Nephron progenitor cell (in vitro differentiated cells): ENCODE results near the gene PLEKHF1.
"Not testable (repeated sequence)": the region's sequence is repeated elsewhere in the genome, so short reads cannot be mapped to it uniquely, and the experiment has no call there.

Experiments used
- DNase-seq: peaks from one replicate; pipeline ENCODE4 v3.0.0; 2021
- H3K27ac Mint-ChIP-seq: 2 replicates; pipeline ENCODE4 v1.8.0; 2021; ENCODE audit warnings: mild to moderate bottlenecking, moderate library complexity, mixed read lengths
- H3K27me3 Mint-ChIP-seq: 2 replicates; pipeline ENCODE4 v1.8.0; 2021; ENCODE audit warnings: mild to moderate bottlenecking, low read depth, mixed read lengths; ENCODE audit not compliant: poor library complexity
- H3K36me3 Mint-ChIP-seq: 2 replicates; pipeline ENCODE4 v1.8.0; 2021; ENCODE audit warnings: low read depth, mixed read lengths
- H3K4me1 Mint-ChIP-seq: 2 replicates; pipeline ENCODE4 v1.8.0; 2021; ENCODE audit warnings: mixed read lengths
- H3K4me3 Mint-ChIP-seq: 2 replicates; pipeline ENCODE4 v1.8.0; 2021; ENCODE audit warnings: mild to moderate bottlenecking, moderate library complexity, mixed read lengths
- H3K9me3 Mint-ChIP-seq: 2 replicates; pipeline ENCODE4 v1.8.0; 2021; ENCODE audit warnings: mild to moderate bottlenecking, moderate library complexity, mixed read lengths
- TF ChIP-seq, protein P1 (sequence below): fragments of 200-600 bp; sonication (generic); IDR thresholded peaks from 2 replicates; pipeline ENCODE4 v1.5.0; 2021; ENCODE audit warnings: antibody characterized with exemption

The PLEKHF1 gene

DNA sequence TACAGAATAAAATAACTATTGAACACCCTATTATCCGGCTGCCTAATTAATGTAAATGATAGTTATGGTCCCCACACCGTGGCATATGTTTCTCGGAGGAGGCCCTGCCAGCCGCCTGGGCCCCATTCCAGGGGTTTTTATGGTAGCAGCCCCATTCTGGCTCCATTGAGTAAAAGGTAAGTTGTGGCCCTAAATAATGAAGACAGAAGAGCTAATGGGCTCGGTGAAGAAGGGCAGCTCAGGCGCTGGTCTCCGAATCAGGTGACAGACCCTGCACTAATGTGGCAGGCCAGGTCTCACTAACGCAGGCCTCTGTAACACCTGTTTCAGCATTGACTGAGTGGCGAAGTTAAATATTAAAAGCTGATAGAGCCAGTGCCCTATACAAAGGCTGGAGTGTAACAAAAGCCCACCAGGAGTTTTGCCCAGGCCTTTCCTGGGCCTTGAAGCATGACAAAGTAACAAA is 40.0 kb upstream of the PLEKHF1 start:
- H3K9me3 Mint-ChIP-seq, result no peaks in the 10 kb centered on the region
- H3K36me3 Mint-ChIP-seq, result no peaks in the 10 kb centered on the region
- no peak overlapping the region for H3K4me3 Mint-ChIP-seq
- peaks cover 10% of the 10 kb centered on the region for H3K27me3 Mint-ChIP-seq
- TF ChIP-seq, protein P1, sequence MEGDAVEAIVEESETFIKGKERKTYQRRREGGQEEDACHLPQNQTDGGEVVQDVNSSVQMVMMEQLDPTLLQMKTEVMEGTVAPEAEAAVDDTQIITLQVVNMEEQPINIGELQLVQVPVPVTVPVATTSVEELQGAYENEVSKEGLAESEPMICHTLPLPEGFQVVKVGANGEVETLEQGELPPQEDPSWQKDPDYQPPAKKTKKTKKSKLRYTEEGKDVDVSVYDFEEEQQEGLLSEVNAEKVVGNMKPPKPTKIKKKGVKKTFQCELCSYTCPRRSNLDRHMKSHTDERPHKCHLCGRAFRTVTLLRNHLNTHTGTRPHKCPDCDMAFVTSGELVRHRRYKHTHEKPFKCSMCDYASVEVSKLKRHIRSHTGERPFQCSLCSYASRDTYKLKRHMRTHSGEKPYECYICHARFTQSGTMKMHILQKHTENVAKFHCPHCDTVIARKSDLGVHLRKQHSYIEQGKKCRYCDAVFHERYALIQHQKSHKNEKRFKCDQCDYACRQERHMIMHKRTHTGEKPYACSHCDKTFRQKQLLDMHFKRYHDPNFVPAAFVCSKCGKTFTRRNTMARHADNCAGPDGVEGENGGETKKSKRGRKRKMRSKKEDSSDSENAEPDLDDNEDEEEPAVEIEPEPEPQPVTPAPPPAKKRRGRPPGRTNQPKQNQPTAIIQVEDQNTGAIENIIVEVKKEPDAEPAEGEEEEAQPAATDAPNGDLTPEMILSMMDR, result no peak
- peaks cover 25% of the 10 kb centered on the region for H3K4me1 Mint-ChIP-seq
- DNase-seq, result no peak
- peak overlapping the region; percentile 68 for H3K27ac Mint-ChIP-seq

DNA sequence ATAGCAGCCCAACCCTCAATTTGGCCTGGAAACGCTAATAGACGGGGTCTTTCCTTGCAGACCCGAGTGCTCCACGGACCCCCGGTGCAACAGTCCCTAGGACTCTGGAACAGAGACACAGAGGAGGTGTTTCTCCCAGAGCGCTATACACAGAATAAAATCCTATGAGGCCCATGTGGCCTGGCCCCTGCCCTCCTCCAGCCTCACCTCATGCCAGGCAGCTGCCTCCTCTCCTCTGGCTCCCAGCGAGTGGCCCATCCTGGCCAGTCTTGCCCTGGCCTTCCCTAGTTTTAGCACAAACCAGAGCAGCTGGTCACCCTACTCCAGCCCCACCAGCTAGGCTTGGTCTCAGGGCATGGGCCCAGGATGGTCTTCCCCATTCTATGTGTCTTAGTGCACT is 38.9 kb upstream of the PLEKHF1 start:
- H3K4me3 Mint-ChIP-seq, result no peak overlapping the region
- DNase-seq, result no peak
- no peaks in the 10 kb centered on the region for H3K36me3 Mint-ChIP-seq
- H3K27ac Mint-ChIP-seq, result no peak overlapping the region
- peaks cover 19% of the 10 kb centered on the region for H3K4me1 Mint-ChIP-seq
- TF ChIP-seq, protein P1, result no peak
- H3K9me3 Mint-ChIP-seq, result no peaks in the 10 kb centered on the region
- H3K27me3 Mint-ChIP-seq, result peaks cover 7% of the 10 kb centered on the region

GRCh38 chr19:29626832-29627231 is 38.4 kb upstream of the PLEKHF1 start:
- not testable (repeated sequence) for H3K36me3 Mint-ChIP-seq, DNase-seq, H3K27ac Mint-ChIP-seq, H3K9me3 Mint-ChIP-seq, H3K27me3 Mint-ChIP-seq, H3K4me3 Mint-ChIP-seq
- peaks cover 15% of the 10 kb centered on the region for H3K4me1 Mint-ChIP-seq

GRCh38 chr19:29628661-29629385 is 36.4 kb upstream of the PLEKHF1 start:
- no peaks in the 10 kb centered on the region for H3K9me3 Mint-ChIP-seq
- TF ChIP-seq, protein P1, result no peak
- no peak for DNase-seq
- H3K36me3 Mint-ChIP-seq, result no peaks in the 10 kb centered on the region
- peaks cover 18% of the 10 kb centered on the region for H3K4me1 Mint-ChIP-seq
- no peak overlapping the region for H3K4me3 Mint-ChIP-seq
- H3K27me3 Mint-ChIP-seq, result peaks cover 2% of the 10 kb centered on the region
- no peak overlapping the region for H3K27ac Mint-ChIP-seq

GRCh38 chr19:29629836-29630534 is 35.3 kb upstream of the PLEKHF1 start:
- TF ChIP-seq, protein P1, result no peak
- H3K36me3 Mint-ChIP-seq, result no peaks in the 10 kb centered on the region
- peaks cover 3% of the 10 kb centered on the region for H3K27me3 Mint-ChIP-seq
- peak overlapping the region; percentile 54 for H3K27ac Mint-ChIP-seq
- H3K4me1 Mint-ChIP-seq, result peaks cover 22% of the 10 kb centered on the region
- H3K9me3 Mint-ChIP-seq, result peaks cover 2% of the 10 kb centered on the region
- H3K4me3 Mint-ChIP-seq, result no peak overlapping the region
- DNase-seq, result no peak

DNA sequence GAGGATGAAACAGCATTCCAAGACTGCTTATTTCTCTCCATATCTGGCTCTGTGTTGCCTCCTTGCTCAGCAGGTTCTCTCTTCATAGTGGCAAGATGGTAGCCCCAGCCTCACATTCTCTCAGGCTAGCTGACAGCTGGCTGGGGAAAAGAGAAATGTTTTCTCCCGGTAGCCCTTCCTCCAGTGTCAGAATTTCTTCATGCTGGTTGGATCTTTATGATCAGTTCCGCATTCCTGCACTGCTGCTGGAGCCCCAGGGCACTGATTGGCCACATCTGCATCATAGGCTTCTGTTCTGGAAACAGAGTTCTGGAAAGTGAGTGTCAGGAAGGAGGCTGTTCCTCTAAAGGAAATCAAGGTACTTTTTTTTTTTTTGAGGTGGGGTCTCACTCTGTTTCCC is 34.6 kb upstream of the PLEKHF1 start:
- Mint-ChIP-seq H3K27ac (no peak overlapping the region), H3K4me3 (no peak overlapping the region), H3K4me1 (peaks cover 23% of the 10 kb centered on the region), H3K27me3 (peaks cover 3% of the 10 kb centered on the region), H3K9me3 (peaks cover 2% of the 10 kb centered on the region), H3K36me3 (no peaks in the 10 kb centered on the region)
- TF ChIP-seq, protein P1, result no peak
- no peak for DNase-seq
